BLaER1 treated with 17β-estradiol and CSF1 and Interleukin-3, amounts not matched to agents 10 nM and 100 nM (cell line): ENCODE results near the gene MKLN1.
A peak's percentile ranks its signal among the peaks of the same experiment; 100 is the strongest.
"Not testable (repeated sequence)": the region's sequence is repeated elsewhere in the genome, so short reads cannot be mapped to it uniquely, and the experiment has no call there.

ENCODE experiments used
- H3K27ac ChIP-seq, 11 experiments: shearing (Covaris generic); formaldehyde crosslinking; 2 replicates each; pipeline ENCODE4 v1.8.1; 2022
- H3K27me3 ChIP-seq, 11 experiments: shearing (Covaris generic); formaldehyde crosslinking; 2 replicates each; pipeline ENCODE4 v1.8.1; 2022
- H3K36me3 ChIP-seq, 11 experiments: shearing (Covaris generic); formaldehyde crosslinking; 2 replicates each; pipeline ENCODE4 v1.8.1; 2022
- H3K4me1 ChIP-seq, 10 experiments: shearing (Covaris generic); formaldehyde crosslinking; 2 replicates each; pipeline ENCODE4 v1.8.1; 2022
- H3K4me2 ChIP-seq, 11 experiments: shearing (Covaris generic); formaldehyde crosslinking; 2 replicates each; pipeline ENCODE4 v1.8.1; 2022
- H3K4me3 ChIP-seq, 10 experiments: shearing (Covaris generic); formaldehyde crosslinking; 2 replicates each; pipeline ENCODE4 v1.8.1; 2022
- H3K9ac ChIP-seq, 11 experiments: shearing (Covaris generic); formaldehyde crosslinking; 2 replicates each; pipeline ENCODE4 v1.8.1; 2022
- H3K9me3 ChIP-seq, 11 experiments: shearing (Covaris generic); formaldehyde crosslinking; replicated peaks in 1 of 11; 2 replicates each; pipeline ENCODE4 v1.8.1; 2022
- H4K20me1 ChIP-seq, 11 experiments: shearing (Covaris generic); formaldehyde crosslinking; 2 replicates each; pipeline ENCODE4 v1.8.1; 2022
- Cebpa-rat ChIP-seq, 11 experiments: shearing (Covaris generic); IDR thresholded peaks; 2 replicates each; pipeline ENCODE4 v1.8.1; 2022

MKLN1 gene

GRCh38 chr7:131412031-131412430, 84.4 kb downstream of the MKLN1 start:
- TF ChIP-seq Cebpa-rat (IDR thresholded peaks at IDR 0.05), result no peak
- Histone ChIP-seq H3K4me1 (no peaks in the 10 kb centered on the region), H3K9me3 (no peaks in the 10 kb centered on the region), H3K27ac (no peak overlapping the region), H4K20me1 (peaks cover 0 to 42% (median 0%) of the 10 kb centered on the region in 11 experiments; a peak in 7 of 22 replicates), H3K4me2 (no peak overlapping the region), H3K9ac (no peak overlapping the region), H3K4me3 (no peak overlapping the region), H3K27me3 (no peaks in the 10 kb centered on the region), H3K36me3 (peaks cover 40 to 93% (median 75%) of the 10 kb centered on the region in 11 experiments)

GRCh38 chr7:131413711-131414110, 86.0 kb downstream of the MKLN1 start:
- Histone ChIP-seq H3K9ac (no peak overlapping the region), H3K27ac (no peak overlapping the region), H3K9me3 (no peaks in the 10 kb centered on the region), H3K27me3 (no peaks in the 10 kb centered on the region), H3K4me1 (no peaks in the 10 kb centered on the region), H3K4me2 (no peak overlapping the region), H3K4me3 (no peak overlapping the region), H4K20me1 (peaks cover 0 to 27% (median 0%) of the 10 kb centered on the region in 11 experiments; a peak in 7 of 22 replicates), H3K36me3 (peaks cover 56 to 99% (median 91%) of the 10 kb centered on the region in 11 experiments)
- TF ChIP-seq Cebpa-rat (IDR thresholded peaks at IDR 0.05), result no peak

GRCh38 chr7:131424219-131424822, 96.6 kb downstream of the MKLN1 start:
- peaks cover 42 to 75% (median 59%) of the 10 kb centered on the region in 11 experiments for H3K36me3 ChIP-seq
- H3K4me3 ChIP-seq, result no peak overlapping the region
- no peak overlapping the region for H3K27ac ChIP-seq
- H3K4me2 ChIP-seq, result no peak overlapping the region
- no peaks in the 10 kb centered on the region for H3K4me1 ChIP-seq
- no peaks in the 10 kb centered on the region for H3K27me3 ChIP-seq
- peak in 3 of 11 experiments; percentile 26 to 60 (median 29); a peak in 2 of 22 replicates for TF ChIP-seq Cebpa-rat (IDR thresholded peaks at IDR 0.05)
- no peaks in the 10 kb centered on the region for H3K9me3 ChIP-seq
- peaks cover 9 to 92% (median 19%) of the 10 kb centered on the region in 11 experiments; a peak in 14 of 22 replicates for H4K20me1 ChIP-seq
- no peak overlapping the region for H3K9ac ChIP-seq

- Histone ChIP-seq H3K36me3 (peaks cover 43 to 75% (median 61%) of the 10 kb centered on the region in 11 experiments), H3K4me3 (no peak overlapping the region), H3K9me3 (no peaks in the 10 kb centered on the region)
Measured at GRCh38 chr7:131425992-131426391, 98.3 kb downstream of the MKLN1 start.

GRCh38 chr7:131430826-131431225, 103.2 kb downstream of the MKLN1 start:
- not testable (repeated sequence) for H3K27ac ChIP-seq
- peaks cover 72 to 98% (median 86%) of the 10 kb centered on the region in 11 experiments for H3K36me3 ChIP-seq

More at GRCh38 chr7:131425992-131426391, 98.3 kb downstream of the MKLN1 start:
- TF ChIP-seq Cebpa-rat (IDR thresholded peaks at IDR 0.05), result no peak
- Histone ChIP-seq H4K20me1 (peaks cover 9 to 85% (median 19%) of the 10 kb centered on the region in 11 experiments; a peak in 15 of 22 replicates), H3K27ac (no peak overlapping the region), H3K4me2 (no peak overlapping the region), H3K27me3 (no peaks in the 10 kb centered on the region), H3K4me1 (no peaks in the 10 kb centered on the region), H3K9ac (no peak overlapping the region)

GRCh38 chr7:131431289-131431688, 103.6 kb downstream of the MKLN1 start:
- Histone ChIP-seq H3K4me2 (no peak overlapping the region), H3K27ac (no peak overlapping the region), H3K4me3 (no peak overlapping the region), H3K36me3 (peaks cover 71 to 98% (median 86%) of the 10 kb centered on the region in 11 experiments), H3K4me1 (peaks cover 0 to 9% (median 0%) of the 10 kb centered on the region in 10 experiments; a peak in 1 of 20 replicates), H3K27me3 (no peaks in the 10 kb centered on the region), H3K9ac (no peak overlapping the region), H3K9me3 (peaks cover 0 to 4% (median 0%) of the 10 kb centered on the region in 11 experiments; a peak in 1 of 22 replicates), H4K20me1 (peaks cover 0 to 65% (median 6%) of the 10 kb centered on the region in 11 experiments; a peak in 7 of 22 replicates)
- no peak for TF ChIP-seq Cebpa-rat (IDR thresholded peaks at IDR 0.05)

More at GRCh38 chr7:131430826-131431225, 103.2 kb downstream of the MKLN1 start:
- H3K4me3 ChIP-seq, H3K4me1 ChIP-seq, H3K27me3 ChIP-seq, H3K9me3 ChIP-seq, H3K4me2 ChIP-seq, H3K9ac ChIP-seq: not testable (repeated sequence)
- H4K20me1 ChIP-seq, result peaks cover 0 to 70% (median 6%) of the 10 kb centered on the region in 11 experiments; a peak in 8 of 22 replicates

GRCh38 chr7:131431756-131432155, 104.1 kb downstream of the MKLN1 start:
- TF ChIP-seq Cebpa-rat (IDR thresholded peaks at IDR 0.05), result no peak
- peaks cover 0 to 4% (median 0%) of the 10 kb centered on the region in 11 experiments; a peak in 1 of 22 replicates for H3K9me3 ChIP-seq
- no peak overlapping the region for H3K9ac ChIP-seq
- H3K27me3 ChIP-seq, result no peaks in the 10 kb centered on the region
- no peak overlapping the region for H3K27ac ChIP-seq
- peaks cover 76 to 98% (median 90%) of the 10 kb centered on the region in 11 experiments for H3K36me3 ChIP-seq
- no peak overlapping the region for H3K4me2 ChIP-seq
- peaks cover 0 to 9% (median 0%) of the 10 kb centered on the region in 10 experiments; a peak in 1 of 20 replicates for H3K4me1 ChIP-seq
- H3K4me3 ChIP-seq, result no peak overlapping the region
- H4K20me1 ChIP-seq, result peaks cover 0 to 61% (median 6%) of the 10 kb centered on the region in 11 experiments; a peak in 7 of 22 replicates

GRCh38 chr7:131436384-131436783, 108.7 kb downstream of the MKLN1 start:
- H3K4me1 ChIP-seq, result peaks cover 0 to 9% (median 0%) of the 10 kb centered on the region in 10 experiments; a peak in 1 of 20 replicates
- H3K27ac ChIP-seq, result no peak overlapping the region
- no peaks in the 10 kb centered on the region for H3K27me3 ChIP-seq
- no peak for TF ChIP-seq Cebpa-rat (IDR thresholded peaks at IDR 0.05)
- peaks cover 19 to 39% (median 32%) of the 10 kb centered on the region in 11 experiments for H3K9me3 ChIP-seq
- peaks cover 0 to 29% (median 0%) of the 10 kb centered on the region in 11 experiments; a peak in 5 of 22 replicates for H4K20me1 ChIP-seq
- no peak overlapping the region for H3K4me3 ChIP-seq
- H3K9ac ChIP-seq, result no peak overlapping the region
- H3K36me3 ChIP-seq, result peaks cover 77 to 99% (median 92%) of the 10 kb centered on the region in 11 experiments
- H3K4me2 ChIP-seq, result no peak overlapping the region

- Histone ChIP-seq H3K4me2 (no peak overlapping the region), H3K36me3 (peaks cover 62 to 99% (median 91%) of the 10 kb centered on the region in 11 experiments)
Measured at GRCh38 chr7:131438969-131439368, 111.3 kb downstream of the MKLN1 start.

More at GRCh38 chr7:131438969-131439368, 111.3 kb downstream of the MKLN1 start:
- Histone ChIP-seq H4K20me1 (peaks cover 0 to 10% (median 0%) of the 10 kb centered on the region in 11 experiments; a peak in 5 of 22 replicates), H3K4me1 (peaks cover 0 to 9% (median 0%) of the 10 kb centered on the region in 10 experiments; a peak in 1 of 20 replicates), H3K4me3 (no peak overlapping the region), H3K27me3 (no peaks in the 10 kb centered on the region), H3K9ac (no peak overlapping the region), H3K27ac (no peak overlapping the region), H3K9me3 (peaks cover 19 to 39% (median 32%) of the 10 kb centered on the region in 11 experiments)
- TF ChIP-seq Cebpa-rat (IDR thresholded peaks at IDR 0.05), result no peak
